T-cell (primary cell): Measurements from ENCODE around the gene KDM4B. TPM values are rescaled to one million over a fixed set of nuclear protein-coding genes. Genes with fewer than 3 reads are reported as not detected.

Experiments used
- ATAC-seq, 4 experiments: fragments of 200-7000 bp in 3 of 4; fragments of 150-1000 bp in 1 of 4; cut with Tn5 transposase; replicated peaks in 1 of 4; 1 replicate in 3 of 4; 2 replicates in 1 of 4; pipeline ENCODE4 v1.10.0; 2021; ENCODE audit warnings: moderate library complexity in 3 of 4, mild to moderate bottlenecking in 2 of 4, moderate number of reproducible peaks in 1 of 4
- CTCF ChIA-PET, 2 donors: fragments of 300-600 bp; sonication (Branson Sonifier 250); formaldehyde crosslinking; loops; one replicate each; lab custom pipeline; 2022; ENCODE audit warnings: antibody characterized with exemption in 2 of 2; lab: Charles Lee
- POLR2A ChIA-PET, 2 donors: fragments of 300-600 bp; sonication (Branson Sonifier 250); formaldehyde crosslinking; loops; one replicate each; lab custom pipeline; 2022; ENCODE audit warnings: antibody characterized with exemption in 2 of 2; lab: Charles Lee
- DNase-seq, 35 experiments: peaks; one replicate each; pipeline versions ENCODE4 v3.0.0 to v3.0.0-alpha.2; 2013 to 2023
- H3K27ac ChIP-seq: one replicate; pipeline ENCODE4 v1.5.1; 2013; ENCODE audit warnings: low read length
- H3K27me3 ChIP-seq, 2 experiments: replicated peaks in 1 of 2; 1 replicate in 1 of 2; 2 replicates in 1 of 2; pipeline versions ENCODE4 v1.6.1 to v1.7.0; 2013; ENCODE audit warnings: low read length in 1 of 2, mixed read lengths in 1 of 2; ENCODE audit not compliant: control insufficient read depth in 2 of 2, insufficient read depth in 2 of 2; ENCODE audit errors: extremely low read depth in 1 of 2
- H3K36me3 ChIP-seq, 2 donors: 1 replicate in 1 of 2; 2 replicates in 1 of 2; pipeline versions ENCODE4 v1.6.1 to v1.7.0; 2013; ENCODE audit warnings: low read length in 1 of 2; ENCODE audit not compliant: control insufficient read depth in 2 of 2, insufficient read depth in 1 of 2; ENCODE audit errors: extremely low read depth in 1 of 2
- H3K4me1 ChIP-seq, 2 experiments: 1 replicate in 1 of 2; 2 replicates in 1 of 2; pipeline versions ENCODE4 v1.6.1 to v1.7.0; 2013; ENCODE audit warnings: low read length in 2 of 2, mixed read lengths in 1 of 2; ENCODE audit not compliant: insufficient read depth in 2 of 2, control insufficient read depth in 1 of 2; ENCODE audit errors: extremely low read depth in 1 of 2
- H3K4me3 ChIP-seq, 2 donors: 1 replicate in 1 of 2; 2 replicates in 1 of 2; pipeline versions ENCODE4 v1.5.1 to v1.7.0; 2013; ENCODE audit warnings: mild to moderate bottlenecking in 2 of 2, low read length in 1 of 2, moderate library complexity in 1 of 2; ENCODE audit not compliant: control insufficient read depth in 1 of 2; ENCODE audit errors: extremely low read depth in 1 of 2
- H3K9me3 ChIP-seq: 2 replicates; pipeline ENCODE4 v1.7.0; 2013
- H3K27ac Mint-ChIP-seq, 2 donors: one replicate each; pipeline ENCODE4 v1.8.0; 2020 to 2021; ENCODE audit warnings: mild to moderate bottlenecking in 2 of 2, mixed read lengths in 2 of 2
- H3K27me3 Mint-ChIP-seq, 2 donors: one replicate each; pipeline ENCODE4 v1.8.0; 2021 to 2022; ENCODE audit warnings: mixed read lengths in 2 of 2
- H3K36me3 Mint-ChIP-seq: one replicate; pipeline ENCODE4 v1.8.0; 2021; ENCODE audit warnings: mixed read lengths
- H3K4me1 Mint-ChIP-seq, 3 donors: one replicate each; pipeline ENCODE4 v1.8.0; 2020 to 2022; ENCODE audit warnings: mixed read lengths in 3 of 3, mild to moderate bottlenecking in 1 of 3
- H3K4me3 Mint-ChIP-seq, 3 donors: one replicate each; pipeline ENCODE4 v1.8.0; 2020 to 2022; ENCODE audit warnings: mild to moderate bottlenecking in 3 of 3, mixed read lengths in 3 of 3, moderate library complexity in 3 of 3
- H3K9me3 Mint-ChIP-seq, 3 donors: one replicate each; pipeline ENCODE4 v1.8.0; 2020 to 2022; ENCODE audit warnings: mixed read lengths in 3 of 3
- WGBS: methylation state at CpG from one replicate; pipeline ENCODE4 v1.1.5; 2013; ENCODE audit warnings: missing lambda C conversion rate; ENCODE audit not compliant: insufficient coverage; 5-methylcytosine and 5-hydroxymethylcytosine counted together
- total RNA-seq, 35 experiments: library from RNA in 6 of 35; stranded (reverse) in 6 of 35; fragments of 120-200 nt in 1 of 35; gene quantifications; one replicate each; pipeline versions ENCODE4 v1.2.1 to v1.2.4 and lab custom pipeline; 2013 to 2026

The KDM4B gene
- total RNA-seq, 5 donors from 2014 or later (not counting 1 experiment from before 2014, with no cell fraction given) = 44.6 to 59.2 (median 47.8) TPM

DNA sequence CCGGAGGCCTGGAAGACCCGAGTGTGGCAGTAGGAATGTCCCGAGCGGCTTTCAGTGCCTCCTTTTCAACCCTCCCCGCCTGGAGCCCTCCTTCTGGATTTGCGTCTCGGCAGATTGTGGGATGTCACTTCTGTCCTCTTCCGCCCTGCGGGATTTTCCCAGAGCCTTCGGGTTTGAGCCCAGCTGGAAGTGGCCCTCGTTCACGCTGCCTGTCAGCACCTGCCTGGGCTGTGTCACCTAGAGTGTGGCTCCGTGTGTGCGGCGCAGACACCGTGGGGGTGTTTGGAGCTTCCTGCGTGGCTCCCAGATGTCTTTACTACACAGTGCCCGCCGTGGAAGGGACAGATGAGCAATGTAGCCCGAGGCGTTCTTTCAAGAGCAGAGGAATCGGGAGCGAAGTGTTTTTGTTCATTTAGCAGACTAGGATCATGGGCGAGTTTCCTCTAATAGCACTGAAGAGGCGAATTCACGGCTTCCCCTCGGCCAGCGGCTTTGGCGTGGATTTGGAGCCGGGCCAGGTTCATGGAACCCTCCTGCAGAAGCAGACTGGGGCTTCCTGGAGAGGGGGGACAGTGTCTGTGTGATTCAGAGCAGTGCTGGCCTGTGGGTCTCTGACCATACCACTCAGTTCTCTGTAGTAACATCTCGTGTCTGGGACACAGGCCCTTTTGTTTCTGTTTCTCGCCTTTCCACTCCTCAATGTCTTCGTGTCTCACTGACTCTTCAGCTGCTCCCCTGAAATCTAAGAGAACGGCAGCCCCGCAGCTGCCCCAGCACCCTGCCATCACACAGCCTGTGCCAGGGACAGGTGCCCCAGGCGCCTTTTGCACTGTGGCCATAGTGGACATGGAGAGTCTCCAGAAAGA, 68.0 kb downstream of the KDM4B start:
- WGBS = 93% methylated on average over 35 of the region's 36 CpGs
- CTCF ChIA-PET = interaction anchor here in 1 of 2 donors (0.7 kb wide), 1 partner anchor 120 kb away, joined by 3 read pairs; no protein-coding TSS in a partner anchor
- POLR2A ChIA-PET = no interaction called here
- Mint-ChIP-seq H3K27ac (no peak overlapping the region), H3K9me3 (no peaks in the 10 kb centered on the region), H3K4me1 (peaks cover 0 to 7% (median 3%) of the 10 kb centered on the region in 3 donors), H3K36me3 (peaks cover 17% of the 10 kb centered on the region), H3K4me3 (no peak overlapping the region), H3K27me3 (no peaks in the 10 kb centered on the region)
- Histone ChIP-seq H3K9me3 (no peaks in the 10 kb centered on the region), H3K4me1 (peaks cover 0 to under 1% of the 10 kb centered on the region in 2 experiments), H3K36me3 (peaks cover 21 to 40% of the 10 kb centered on the region in 2 donors), H3K27ac (no peak overlapping the region), H3K27me3 (no peaks in the 10 kb centered on the region), H3K4me3 (no peak overlapping the region)
- no peak for DNase-seq
- ATAC-seq = no peak

DNA sequence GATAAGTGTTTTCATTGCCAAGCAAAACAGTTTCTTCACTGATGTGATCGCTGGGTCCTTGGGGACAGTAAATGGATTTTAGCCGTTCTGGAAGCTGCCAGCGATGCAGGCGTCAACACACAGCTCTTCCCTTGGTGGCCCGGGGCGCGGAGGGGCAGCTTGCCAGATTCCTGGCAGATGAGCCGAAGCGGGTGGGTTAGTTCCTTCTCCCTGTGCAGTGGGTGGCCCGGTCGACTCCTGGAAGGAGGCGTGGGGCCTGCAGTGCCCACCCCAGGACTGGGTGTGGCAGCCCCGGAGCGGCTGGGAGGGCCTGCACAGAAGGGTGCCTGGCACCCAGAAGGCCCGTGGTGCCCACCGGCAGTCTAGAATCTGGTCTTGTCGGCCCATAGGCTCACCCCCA, 69.0 kb downstream of the KDM4B start:
- Mint-ChIP-seq H3K4me1 (peaks cover 0 to 7% (median 3%) of the 10 kb centered on the region in 3 donors), H3K36me3 (peaks cover 17% of the 10 kb centered on the region), H3K4me3 (no peak overlapping the region), H3K27me3 (no peaks in the 10 kb centered on the region), H3K9me3 (no peaks in the 10 kb centered on the region), H3K27ac (no peak overlapping the region)
- DNase-seq (no peak), ATAC-seq (no peak)
- no peaks in the 10 kb centered on the region for H3K27me3 ChIP-seq
- POLR2A ChIA-PET = interaction anchor here in 1 of 2 donors (0.6 kb wide), 1 partner anchor 547 kb away, joined by 5 read pairs; no protein-coding TSS in a partner anchor
- H3K9me3 ChIP-seq = no peaks in the 10 kb centered on the region
- 92% methylated on average over 17 of the region's 17 CpGs for WGBS
- no peak overlapping the region for H3K27ac ChIP-seq
- no peaks in the 10 kb centered on the region for H3K4me1 ChIP-seq
- H3K4me3 ChIP-seq = no peak overlapping the region
- H3K36me3 ChIP-seq = peaks cover 21 to 40% of the 10 kb centered on the region in 2 donors
- CTCF ChIA-PET = no interaction called here

DNA sequence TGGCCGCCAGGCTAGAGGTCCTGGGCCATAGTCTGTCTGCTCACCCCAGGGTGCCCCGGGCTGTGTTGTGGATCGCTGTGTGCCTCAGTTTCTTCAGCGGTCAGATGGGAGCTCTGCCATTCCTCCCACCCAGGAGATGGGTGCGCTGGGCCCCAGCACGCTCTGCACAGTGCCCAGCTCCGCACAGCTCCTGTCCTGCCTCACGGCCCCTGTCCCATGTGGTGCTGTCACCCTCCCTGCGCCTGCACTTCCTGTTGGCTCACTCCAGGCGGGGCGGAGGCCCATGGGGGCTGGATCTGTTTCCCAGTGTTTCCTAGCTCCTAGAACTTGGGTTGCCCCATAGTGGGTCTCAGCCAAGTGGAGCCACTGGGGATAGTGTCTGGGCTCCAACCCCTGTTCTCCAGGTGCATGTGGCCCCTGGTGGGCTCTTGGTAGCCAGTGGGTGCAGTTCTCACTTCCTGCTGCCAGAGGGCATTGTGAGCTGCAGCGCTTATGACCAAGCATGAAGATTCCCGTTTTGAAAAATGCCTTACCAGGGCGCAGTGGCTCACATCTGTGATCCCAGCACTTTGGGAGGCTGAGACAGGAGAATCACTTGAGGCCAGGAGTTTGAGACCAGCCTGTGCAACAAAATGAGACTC, 69.8 kb downstream of the KDM4B start:
- Histone ChIP-seq H3K36me3 (peaks cover 21 to 36% of the 10 kb centered on the region in 2 donors), H3K4me1 (no peaks in the 10 kb centered on the region), H3K27me3 (no peaks in the 10 kb centered on the region), H3K4me3 (no peak overlapping the region), H3K27ac (no peak overlapping the region), H3K9me3 (no peaks in the 10 kb centered on the region)
- H3K4me3 Mint-ChIP-seq = no peak overlapping the region
- H3K9me3 Mint-ChIP-seq = no peaks in the 10 kb centered on the region
- ChIA-PET POLR2A (interaction anchor here in 1 of 2 donors (0.6 kb wide), 1 partner anchor 546 kb away, joined by 5 read pairs; no protein-coding TSS in a partner anchor), CTCF (interaction anchor here in 1 of 2 donors (0.6 kb wide), 1 partner anchor 508 kb away, joined by 3 read pairs; no protein-coding TSS in a partner anchor)
- H3K4me1 Mint-ChIP-seq = peaks cover 0 to 7% (median 3%) of the 10 kb centered on the region in 3 donors
- 62% methylated on average over 13 of the region's 14 CpGs for WGBS
- ATAC-seq (peak in 1 of 4 experiments; percentile 30), DNase-seq (peak in 1 of 35 experiments; percentile 10)
- H3K36me3 Mint-ChIP-seq = peaks cover 15% of the 10 kb centered on the region
- no peaks in the 10 kb centered on the region for H3K27me3 Mint-ChIP-seq
- no peak overlapping the region for H3K27ac Mint-ChIP-seq

DNA sequence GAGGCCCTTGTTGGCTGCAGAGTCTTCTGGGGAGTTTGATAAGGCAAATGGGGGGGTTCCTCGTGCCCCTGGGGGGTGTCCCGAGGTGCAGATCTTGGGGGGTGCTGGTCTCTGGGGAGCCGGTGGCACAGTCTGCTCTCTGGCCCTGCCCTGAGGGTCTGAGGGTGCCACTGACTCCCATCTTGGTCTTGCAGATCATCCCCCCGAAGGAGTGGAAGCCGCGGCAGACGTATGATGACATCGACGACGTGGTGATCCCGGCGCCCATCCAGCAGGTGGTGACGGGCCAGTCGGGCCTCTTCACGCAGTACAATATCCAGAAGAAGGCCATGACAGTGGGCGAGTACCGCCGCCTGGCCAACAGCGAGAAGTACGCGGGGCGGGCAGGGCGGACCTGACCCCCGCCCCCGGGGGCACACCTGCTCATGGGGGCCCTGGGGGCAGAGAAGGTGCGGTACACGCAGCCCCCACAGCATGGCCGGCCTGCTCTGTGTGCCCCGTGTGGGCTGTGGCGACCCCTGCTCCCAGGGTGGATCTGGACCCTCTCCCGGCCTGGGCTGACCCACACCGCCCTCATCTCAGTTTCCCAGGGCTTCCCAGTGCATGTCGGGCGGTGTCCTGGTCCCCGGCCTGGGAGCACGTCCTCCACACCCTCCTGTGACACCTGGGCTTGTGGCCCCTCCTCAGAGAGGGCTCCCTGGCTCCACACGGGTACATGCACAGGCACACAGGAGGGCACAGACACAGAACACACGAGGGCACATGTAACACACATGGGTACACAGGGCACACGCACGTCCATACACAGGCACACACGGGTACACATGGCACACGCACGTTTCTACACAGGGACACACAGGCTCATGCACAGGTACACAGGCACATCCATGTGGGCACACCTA, 71.0 kb downstream of the KDM4B start:
- Mint-ChIP-seq H3K4me1 (peaks cover 0 to 7% (median 3%) of the 10 kb centered on the region in 3 donors), H3K4me3 (no peak overlapping the region), H3K9me3 (no peaks in the 10 kb centered on the region), H3K27me3 (no peaks in the 10 kb centered on the region), H3K36me3 (peaks cover 8% of the 10 kb centered on the region), H3K27ac (no peak overlapping the region)
- Histone ChIP-seq H3K4me1 (no peaks in the 10 kb centered on the region), H3K27ac (no peak overlapping the region), H3K27me3 (no peaks in the 10 kb centered on the region), H3K4me3 (no peak overlapping the region), H3K9me3 (no peaks in the 10 kb centered on the region), H3K36me3 (peaks cover 21 to 30% of the 10 kb centered on the region in 2 donors)
- no peak for ATAC-seq
- CTCF ChIA-PET = no interaction called here
- DNase-seq = no peak
- POLR2A ChIA-PET = no interaction called here
- WGBS = 96% methylated on average over 41 of the region's 43 CpGs

DNA sequence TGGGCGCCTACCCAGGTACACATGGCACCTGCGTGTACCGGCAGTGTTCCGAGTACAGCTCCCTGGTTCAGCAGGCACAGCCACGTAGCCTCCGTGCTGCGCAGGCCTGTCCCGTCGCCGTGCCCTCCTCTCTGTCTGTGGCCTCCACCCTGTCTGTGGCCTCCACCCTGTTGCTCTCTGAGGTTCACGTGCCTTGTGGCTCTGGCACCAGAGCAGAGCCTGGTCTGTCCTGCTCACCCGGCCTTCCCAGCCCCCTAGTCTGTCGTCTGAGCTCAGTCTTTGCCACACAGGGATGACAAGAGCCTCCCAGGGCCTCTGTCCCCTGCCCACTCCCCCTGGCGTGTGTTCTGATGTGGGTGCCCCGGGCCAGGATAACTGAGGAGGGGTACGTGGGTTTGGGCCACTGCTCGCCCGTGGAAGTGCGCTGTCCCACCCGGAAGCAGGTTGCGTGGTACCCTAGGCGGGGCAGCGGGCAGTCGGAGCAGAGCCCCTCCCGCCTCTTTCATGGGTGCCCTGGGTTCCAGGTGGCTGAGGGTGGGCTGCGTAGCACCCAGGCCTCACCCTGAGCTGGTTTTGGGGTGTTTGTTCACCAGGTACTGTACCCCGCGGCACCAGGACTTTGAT, 71.7 kb downstream of the KDM4B start:
- Mint-ChIP-seq H3K4me3 (no peak overlapping the region), H3K9me3 (no peaks in the 10 kb centered on the region), H3K27me3 (no peaks in the 10 kb centered on the region), H3K36me3 (peaks cover 5% of the 10 kb centered on the region), H3K4me1 (peaks cover 0 to 7% (median 3%) of the 10 kb centered on the region in 3 donors), H3K27ac (no peak overlapping the region)
- Histone ChIP-seq H3K9me3 (no peaks in the 10 kb centered on the region), H3K4me1 (no peaks in the 10 kb centered on the region), H3K27ac (no peak overlapping the region), H3K36me3 (peaks cover 17 to 29% of the 10 kb centered on the region in 2 donors), H3K27me3 (no peaks in the 10 kb centered on the region), H3K4me3 (no peak overlapping the region)
- 92% methylated on average over 27 of the region's 28 CpGs for WGBS
- CTCF ChIA-PET = no interaction called here
- ATAC-seq (no peak), DNase-seq (no peak)
- POLR2A ChIA-PET = no interaction called here
